H4 (cell line): ENCODE measurements around the gene RBM44. TPM values are rescaled to one million over a fixed set of nuclear protein-coding genes. Genes with fewer than 3 reads are reported as not detected.

Source experiments
- DNase-seq: peaks from one replicate; pipeline ENCODE4 v3.0.0-alpha.2; 2015; ENCODE audit warnings: low spot score
- total RNA-seq: library from RNA; depleted of rRNA; stranded (reverse); fragments of >200 nt; shearing (Covaris generic); gene quantifications from 2 replicates; pipeline ENCODE4 v1.2.3, GENCODE V29; 2014

Gene RBM44
- total RNA-seq, 1 experiment from 2014 or later = 0.12 TPM

DNA sequence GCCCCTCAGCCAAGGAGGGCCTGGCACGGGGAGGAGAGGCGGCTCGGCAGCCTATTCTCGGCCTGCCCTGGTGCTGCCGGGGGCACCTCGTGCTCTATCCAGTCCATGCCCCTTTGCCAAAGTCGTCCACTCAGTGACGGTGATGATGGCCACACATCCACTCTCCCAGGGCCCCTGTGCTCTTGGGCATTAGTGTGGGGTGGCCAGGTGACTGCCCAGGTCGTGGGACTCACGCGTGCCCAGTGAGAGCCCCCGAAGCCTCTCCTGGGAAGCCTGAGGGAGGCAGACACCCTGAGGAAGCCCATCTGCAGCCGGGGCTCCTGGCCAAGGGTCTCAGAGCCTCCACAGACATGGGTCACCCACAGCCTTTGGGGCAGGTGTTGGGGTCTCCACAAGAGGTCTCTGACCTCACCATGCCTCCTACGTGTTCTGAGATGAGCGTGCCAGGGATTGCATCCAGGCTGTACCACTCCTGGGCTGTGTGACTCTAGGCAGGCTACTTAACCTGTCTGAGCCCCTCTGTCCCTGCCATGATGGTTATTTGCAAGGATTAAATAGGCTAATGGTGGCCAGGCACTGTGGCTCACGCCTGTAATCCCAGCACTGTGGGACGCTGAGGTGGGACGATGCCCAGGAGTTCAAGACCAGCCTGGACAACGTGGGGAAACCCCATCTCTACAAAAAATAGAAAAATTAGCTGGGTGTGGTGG, 73.8 kb downstream of the RBM44 start:
- no peak for DNase-seq

DNA sequence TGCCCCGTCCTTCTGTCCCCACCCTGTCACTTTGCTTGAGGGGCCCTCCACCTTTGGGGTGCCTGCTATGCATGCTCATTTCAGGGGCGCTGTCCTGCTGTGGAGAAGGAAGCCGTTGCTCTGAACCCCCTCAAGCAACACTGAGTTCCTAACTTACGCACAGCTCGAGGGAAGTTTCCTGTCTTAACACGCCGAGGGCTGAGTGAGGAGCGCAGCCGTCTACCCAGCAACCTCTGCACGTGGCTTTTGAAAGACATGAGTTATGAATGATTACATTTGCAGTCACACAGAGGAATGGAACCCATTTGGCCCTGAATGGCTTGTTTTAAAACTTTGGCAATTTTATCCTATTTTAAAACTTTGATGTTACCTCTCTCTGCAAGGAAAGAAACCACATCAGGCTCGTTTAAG, 74.8 kb downstream of the RBM44 start:
- no peak for DNase-seq

DNA sequence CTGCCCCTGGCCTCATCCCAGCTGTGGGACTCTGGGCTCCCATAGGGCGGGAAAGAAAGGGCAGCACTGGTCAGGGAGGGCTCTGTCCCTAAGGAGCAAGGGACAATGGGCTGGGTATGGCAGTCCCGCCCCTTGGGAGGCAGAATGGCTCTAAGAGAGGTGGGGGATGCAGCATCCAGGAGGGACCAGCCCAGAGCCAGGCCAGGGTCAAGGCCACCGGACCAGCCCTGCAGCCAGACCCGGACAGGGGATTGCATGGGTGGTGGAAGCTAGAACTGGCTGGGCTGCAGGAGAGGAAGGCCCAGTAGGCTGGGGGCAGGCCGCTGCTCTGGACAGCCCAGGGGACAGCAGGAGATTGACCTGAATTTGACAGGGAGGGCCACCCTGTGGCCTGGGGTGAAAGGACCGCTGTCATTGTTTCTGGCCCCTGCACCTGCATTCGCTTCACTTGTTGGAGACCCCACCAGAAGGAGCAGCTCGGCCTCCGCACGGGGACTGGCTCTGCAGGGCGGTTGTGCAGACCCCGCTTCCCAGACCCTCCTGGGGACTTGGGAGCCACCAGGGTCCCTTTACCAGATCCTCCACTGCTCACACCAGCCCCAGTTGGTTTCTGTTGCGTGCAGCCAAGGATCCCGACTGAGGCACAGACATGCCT, 75.4 kb downstream of the RBM44 start:
- no peak for DNase-seq

DNA sequence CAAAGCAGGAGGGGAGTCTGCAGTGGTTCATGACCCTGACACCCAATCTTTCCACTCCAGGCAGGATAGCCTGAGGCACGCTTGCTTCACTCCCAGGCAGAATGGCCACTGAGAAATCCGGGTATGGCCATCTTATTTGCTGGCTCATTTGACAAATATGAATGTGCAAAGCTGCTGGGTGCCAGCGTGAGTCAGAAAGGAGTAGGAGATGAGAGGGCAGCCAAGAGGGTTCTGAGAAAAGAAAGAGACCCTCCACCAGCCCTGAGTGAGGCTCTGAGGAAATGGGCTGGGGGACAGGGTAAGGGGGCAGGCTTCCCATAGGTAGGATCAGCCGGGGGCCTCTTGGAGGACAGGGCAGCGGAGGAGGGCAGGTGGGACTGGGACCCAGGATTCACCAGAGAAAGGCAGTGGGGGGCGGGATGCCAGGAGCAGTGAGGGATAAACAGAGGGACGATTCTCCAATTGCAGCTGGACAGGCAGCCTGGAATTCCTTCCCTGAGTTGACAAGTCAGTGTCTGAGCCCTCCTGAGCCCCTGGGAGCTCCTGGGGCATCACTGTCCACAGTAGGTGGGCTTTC, 76.1 kb downstream of the RBM44 start:
- no peak for DNase-seq

DNA sequence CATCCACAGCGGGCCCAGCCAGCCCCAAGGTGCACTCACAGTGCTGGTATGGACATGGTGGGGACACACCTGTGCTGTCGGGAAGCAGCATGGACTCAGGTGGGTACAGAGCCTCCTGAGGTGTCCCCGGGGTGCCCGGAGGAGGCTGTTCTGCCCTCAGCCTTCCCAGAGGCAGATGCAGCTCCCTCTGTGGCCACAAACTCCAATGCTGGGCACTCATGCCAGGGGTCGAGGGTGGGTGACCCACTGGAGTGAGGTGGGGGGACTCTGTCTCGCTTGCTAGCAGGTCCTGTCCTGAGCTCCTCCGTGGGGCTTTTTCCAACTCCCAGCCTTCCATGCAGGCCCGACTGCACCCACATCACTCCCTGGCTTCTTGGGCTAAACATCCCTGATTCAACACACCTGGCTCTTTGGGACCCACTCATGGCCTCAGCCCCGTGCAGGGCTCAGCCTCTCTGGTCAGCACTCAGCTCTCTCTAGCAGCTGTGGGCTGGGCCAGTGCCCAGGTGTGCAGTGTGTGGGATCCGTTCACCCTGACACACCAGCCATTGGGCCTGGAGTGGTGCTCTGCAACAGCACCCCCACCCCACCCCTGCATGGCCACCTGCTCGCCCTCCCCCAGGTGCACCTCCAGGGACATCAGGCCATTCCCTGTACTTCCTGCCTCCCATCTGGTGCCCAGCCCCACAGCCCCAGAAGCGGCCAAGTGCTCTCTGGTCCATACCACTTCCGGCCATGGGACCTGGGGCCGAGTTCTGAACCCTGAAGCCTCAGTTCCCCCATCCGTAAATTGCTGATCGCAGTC, 76.9 kb downstream of the RBM44 start:
- no peak for DNase-seq

DNA sequence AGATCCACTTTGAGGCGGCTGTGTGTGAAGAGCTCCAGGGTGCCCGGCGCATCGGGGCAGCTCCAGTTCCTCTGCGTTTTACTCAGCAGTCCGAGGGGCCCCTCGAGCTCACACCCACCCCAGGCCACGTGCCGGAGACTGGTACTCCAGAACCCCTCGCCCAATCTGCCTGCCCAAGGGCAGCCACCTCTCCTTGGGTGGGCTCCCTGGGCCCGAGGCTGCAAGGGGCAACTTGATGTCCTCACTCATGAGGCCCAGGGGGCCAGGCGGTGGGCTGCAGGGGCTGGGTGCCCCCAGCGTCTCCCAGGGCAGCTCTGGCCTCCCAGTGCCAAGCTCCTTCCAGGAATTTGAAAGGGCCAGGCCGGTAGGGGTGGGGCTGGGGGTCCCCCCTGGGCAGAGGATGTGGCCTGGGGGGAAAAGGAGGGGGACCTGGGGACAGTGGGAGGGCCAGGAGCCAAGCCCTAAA, 77.5 kb downstream of the RBM44 start:
- DNase-seq = no peak

DNA sequence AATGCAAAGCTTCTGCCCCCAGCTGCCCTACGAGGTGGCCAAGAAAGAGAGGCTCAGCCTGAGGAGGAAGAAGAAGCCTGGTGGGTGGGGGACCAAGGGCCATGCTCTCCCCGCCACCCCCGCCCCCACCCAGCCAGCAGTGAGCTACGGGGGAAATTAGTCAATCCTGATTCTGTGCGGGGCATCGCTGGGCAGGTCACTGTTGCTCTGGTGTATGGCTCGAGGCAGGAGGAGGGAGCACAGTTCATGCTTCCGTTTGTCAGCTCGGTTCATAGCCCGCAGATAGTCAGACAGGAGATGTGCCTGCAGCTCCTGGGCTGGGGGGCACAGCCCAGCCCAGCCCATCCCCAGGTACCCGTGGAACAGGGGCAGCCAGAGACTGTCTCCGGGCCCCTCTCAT, 78.0 kb downstream of the RBM44 start:
- no peak for DNase-seq

DNA sequence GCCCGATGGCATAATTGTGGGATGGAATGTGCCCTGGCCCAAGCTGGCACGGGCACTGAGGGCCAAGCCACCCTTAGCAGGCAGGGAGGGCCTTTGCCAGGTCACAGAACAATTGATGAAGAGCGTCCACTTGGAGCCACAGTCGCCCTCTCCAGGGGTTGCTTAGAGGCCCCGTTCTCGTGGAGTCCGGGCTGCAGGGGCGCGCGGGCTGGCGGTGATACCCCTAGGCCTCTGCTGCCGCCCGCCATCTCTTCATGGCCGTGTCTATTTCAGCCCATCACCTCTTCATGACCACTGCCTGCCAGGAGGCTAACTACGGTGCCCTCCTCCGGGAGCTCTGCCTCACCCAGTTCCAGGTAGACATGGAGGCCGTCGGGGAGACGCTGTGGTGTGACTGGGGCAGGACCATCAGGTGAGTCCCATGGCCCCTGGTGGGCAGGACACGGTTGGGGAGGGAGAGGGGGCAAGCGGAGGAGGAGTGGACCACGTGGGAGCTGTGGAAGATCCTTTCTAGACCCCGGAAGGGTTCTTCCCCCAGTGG, 78.4 kb downstream of the RBM44 start:
- no peak for DNase-seq

DNA sequence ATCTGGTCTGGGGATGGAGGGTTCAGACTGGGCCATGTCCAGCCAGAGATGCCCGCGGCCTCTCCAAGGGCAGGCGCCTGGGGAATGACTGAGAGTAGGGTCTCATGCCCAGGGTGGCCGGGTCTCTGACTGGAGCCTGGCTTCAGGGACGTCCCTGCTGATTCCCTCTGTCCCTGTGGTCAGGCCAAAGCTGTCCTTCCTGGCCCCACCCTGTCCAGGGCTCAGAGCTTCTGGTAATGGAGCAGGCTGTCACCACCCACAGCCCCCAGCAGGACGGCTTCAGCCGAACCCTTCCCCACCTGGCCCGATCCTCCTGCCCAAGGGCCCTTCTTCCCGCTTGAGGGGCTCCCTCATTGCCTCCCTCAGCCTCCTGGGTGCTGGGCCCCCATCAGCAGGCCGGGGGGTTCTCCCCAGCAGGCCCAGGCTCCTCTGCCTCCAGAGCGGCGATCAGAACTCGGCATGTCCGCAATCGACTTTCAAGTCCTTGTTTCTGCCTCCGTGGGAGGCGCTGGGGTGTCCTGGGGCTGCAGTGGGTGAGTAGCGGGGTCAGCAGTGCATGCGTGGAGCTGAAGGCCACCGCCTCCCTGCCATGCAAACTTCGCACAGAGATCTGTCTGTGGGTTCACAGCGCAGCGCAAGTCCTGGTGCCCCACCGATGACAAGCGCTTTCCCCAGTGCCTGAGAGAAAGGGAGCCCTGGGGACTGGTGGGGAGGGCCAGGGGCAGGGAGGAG, 79.2 kb downstream of the RBM44 start:
- no peak for DNase-seq

DNA sequence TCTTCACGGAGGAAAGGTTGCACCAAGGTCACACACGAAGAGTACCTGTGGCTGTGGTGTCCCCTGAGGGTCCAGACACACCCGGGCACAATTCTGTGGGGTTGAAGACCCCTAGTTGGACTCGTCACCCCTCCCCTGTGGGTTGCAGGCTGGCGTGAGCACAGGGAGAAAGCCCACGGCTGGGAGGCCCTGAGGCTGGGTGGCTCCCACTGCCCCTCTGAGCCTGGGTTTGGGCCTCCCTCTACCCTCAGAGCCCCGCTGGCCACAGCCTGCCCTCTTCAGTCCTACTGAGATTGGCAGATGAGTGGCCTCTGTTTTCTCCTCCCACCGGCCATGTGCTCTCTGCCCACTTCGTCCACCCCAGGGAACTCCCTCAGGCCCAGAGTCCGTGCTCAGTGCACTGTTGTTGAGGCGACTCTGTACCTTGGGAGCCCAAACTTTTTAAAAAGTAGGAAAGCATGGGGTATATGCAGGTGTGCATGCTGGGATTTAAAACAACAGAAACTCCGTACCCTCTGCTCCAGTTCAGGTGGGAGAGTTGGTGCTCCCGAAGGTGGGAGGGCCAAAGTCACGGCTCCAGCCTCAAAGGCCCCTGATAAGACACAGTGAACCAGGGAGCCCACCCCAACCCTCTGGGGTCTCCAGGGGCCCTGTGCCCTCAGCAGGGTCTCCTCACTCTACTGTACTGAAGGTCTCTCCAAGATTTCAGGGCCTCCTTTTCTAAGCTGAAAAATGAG, 79.9 kb downstream of the RBM44 start:
- no peak for DNase-seq

DNA sequence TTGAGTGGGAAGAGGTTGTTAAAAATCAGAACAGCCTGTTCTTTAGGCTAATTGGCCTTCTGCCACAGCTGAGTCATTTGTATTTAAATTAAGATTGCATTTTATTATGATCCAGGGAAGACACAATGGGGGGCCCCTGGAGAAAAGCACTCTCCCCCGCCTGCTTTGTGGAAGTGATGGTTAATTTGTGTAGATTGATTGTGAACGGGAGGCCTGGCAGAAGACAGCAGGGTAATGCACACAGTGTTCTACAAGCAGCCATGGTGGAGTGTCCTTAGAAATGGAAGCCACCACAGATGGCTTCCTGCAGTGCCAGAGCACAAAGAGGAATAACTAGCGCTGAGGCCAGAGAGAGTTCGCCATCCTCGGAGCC, 80.5 kb downstream of the RBM44 start:
- DNase-seq = no peak

DNA sequence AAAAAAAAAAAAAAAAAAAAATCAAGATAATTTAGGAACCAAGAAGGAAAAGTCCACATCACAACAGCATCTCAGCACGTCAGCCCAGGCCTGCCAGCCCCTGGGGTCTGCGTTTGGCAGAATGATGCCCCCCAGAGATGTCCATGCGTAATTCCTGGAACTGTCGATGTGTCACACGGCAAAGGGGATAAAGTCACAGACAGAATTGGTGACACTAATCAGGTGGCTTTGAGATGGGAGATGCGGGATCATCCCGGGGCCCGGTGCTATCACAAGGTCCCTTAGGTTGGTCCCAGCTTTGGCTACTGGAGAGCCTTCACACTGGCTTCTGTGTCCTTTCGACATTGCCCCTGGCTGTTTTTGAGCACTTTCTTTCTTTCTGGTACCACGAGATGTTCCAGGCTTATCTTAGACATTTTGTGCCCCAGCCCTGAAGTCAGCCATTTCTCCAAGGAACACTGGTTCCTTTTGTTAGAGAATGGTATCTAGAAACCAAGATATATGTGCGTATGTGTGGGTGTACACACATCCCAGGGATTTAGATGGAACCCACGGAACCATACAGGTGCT, 81.5 kb downstream of the RBM44 start:
- DNase-seq = no peak

DNA sequence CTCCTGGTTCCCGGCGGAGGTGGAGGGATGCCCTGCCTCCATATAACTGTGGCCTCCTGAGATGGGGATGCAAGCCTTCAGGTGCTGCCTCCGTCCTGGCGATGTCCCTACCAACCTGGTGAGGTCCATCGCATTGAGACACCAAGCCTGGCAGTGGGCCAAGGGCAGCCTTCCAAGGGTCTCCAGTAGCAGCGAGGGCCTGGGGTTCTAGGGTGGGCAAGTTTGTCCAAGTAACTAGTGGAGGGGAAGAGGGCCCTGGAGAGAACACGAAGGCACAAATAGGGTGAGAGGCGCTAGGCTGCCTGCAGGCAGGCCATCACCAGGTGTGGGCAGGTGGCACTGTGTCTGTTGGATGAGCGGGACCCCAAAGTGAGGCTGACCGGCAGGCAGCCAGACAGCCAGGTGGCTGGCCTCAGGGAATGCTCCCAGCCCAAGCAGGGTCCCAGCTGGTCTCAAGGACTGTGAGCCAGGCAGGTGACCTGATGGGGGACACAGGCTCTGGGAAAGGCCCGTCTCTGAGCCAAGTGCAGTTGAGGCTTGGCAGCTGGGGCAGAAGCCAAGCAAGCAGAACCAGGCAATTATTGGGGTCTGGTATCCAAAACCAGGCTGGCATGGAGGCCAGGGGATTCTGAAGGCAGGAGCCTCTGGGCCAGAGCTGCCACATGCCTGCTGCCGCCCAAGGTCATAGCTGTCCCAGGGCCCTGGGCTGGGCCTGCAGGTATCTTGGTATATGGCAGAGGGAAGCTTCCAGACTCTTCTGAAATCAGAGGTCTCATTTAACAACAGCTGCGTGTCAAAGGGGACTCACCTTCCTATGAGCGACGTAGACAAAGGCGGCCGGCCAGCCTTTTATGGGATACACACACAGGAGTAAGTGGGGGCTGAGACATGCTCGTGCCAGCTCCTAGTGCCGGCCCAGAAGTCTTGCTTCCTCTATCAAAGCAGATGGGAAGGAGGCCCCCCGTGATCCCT, 84.2 kb downstream of the RBM44 start:
- no peak for DNase-seq

DNA sequence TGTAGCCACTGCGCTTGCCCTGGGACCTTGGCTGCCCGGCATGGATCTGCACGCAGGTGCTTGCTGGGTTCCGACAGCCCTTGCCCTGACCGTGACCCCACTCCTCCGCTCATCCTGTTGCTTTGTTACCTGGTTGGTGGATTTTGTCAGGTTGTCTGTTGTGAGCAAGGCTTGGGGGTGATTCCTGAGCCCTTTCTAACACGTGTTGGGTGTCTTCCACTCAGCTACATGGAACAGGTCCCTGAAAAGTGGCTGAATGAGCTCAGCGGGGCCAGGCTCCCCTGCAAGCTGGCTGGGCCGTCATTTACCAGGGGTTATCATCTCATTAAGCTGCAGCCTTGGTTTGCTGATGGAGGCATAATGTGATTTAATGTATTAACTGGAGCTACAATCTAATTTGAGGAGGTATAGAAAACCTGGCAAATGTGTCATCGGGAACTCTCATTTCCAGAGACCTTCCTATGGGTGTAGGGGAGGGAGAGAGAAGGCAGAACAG, 85.4 kb downstream of the RBM44 start:
- no peak for DNase-seq

DNA sequence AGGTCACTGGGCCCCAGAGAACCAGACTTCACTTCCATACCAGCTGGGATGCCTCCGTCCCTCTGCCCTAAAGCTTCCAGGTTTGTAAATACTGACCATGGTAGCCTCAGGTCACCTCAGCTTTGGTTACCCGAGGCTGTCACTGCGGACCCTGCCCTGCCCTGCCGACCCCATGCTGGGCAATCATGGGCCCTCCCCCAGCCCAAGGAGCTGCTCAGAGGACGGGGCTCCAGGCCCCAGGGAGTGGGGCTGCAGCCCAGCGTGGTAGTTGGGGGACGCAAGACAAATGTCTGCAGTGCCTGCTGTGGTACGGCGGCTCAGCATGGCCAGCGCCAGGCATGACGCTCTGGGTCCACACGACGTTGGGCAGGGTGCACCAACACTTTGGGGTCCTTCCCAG, 86.1 kb downstream of the RBM44 start:
- DNase-seq = no peak

DNA sequence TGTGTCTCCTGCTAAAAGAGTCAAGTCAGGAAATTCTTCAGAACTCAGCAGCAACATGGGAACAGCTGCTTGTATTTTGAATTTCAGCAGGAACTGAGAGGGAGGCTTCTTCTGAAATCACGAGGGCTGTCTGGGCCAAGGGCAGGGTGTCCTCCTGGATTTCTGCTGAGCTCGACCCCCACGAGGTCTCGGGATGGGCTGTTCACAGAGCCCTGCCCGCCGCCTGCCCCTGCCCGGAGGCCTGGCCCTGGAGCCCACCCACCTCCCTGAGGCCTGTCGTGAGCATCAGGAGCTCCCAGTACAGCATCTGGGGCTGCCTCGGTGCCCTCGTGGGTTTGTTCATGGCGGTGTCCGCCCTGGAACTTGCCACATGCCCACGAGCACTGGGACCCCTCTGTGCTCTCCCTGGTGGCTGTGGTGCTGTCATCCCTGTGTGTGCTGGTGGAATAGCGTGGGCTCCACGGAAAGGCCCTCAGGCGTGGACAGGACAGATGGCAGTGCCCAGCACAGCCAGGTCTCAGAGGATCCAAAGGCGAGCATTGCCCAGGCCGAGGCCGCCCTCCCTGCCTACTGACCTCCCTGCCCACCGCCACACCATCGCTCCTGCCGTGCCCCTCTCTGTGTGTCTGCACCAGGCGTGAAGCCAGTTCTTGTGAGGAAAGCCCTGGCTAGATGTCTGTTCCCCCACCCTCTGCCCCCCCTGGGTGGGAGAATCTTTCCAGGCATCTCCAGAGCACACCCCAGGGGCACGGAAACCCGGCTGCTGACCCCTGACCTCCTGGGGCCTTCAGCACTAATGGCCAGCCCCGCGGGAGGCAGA, 86.7 kb downstream of the RBM44 start:
- no peak for DNase-seq

DNA sequence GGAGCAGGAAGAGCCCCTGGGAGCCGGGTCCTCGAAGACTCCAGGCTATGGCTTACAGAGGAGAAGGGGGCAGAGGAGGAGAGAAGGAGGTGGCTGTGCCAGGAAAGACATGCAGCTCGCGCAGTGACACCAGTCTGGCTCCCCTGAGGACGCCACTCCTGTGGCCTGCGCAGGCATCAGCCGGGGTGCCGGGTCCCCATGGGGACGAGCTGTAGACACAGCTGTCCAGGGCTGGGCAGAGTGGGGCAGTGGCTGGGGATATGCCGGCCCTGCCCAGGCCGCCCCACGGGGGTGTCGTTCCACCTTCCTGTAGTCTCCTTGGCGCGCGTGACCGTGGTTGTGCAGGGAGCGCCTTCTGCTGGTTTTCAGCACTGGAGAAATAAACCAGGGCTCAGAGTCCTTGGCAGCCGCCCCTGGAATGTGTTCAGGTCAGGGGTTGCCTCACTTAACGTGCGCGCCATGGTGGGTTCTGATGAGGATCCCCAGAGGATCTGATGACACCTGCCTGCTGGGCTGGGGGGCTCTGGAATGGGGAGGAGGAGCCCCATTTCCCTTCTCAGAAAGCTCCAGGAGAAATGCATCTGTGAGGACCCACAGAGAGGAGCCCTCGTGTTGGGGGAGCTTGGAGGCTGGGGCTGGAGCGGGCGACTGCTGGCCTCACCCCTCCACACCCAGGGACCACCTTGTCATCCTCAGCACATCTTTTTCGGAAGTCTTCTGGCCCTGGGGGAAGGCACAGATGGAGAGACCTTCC, 87.5 kb downstream of the RBM44 start:
- DNase-seq = no peak
